ENCODE results near the gene ZMYND8.
A peak's percentile ranks its signal among the peaks of the same experiment; 100 is the strongest.
"Not testable (repeated sequence)": the region's sequence is repeated elsewhere in the genome, so short reads cannot be mapped to it uniquely, and the experiment has no call there.

ZMYND8 gene

GRCh38 chr20:47220161-47220582 is 136.3 kb downstream of the ZMYND8 start:
- DNase-seq, result peak; percentile 24

DNA sequence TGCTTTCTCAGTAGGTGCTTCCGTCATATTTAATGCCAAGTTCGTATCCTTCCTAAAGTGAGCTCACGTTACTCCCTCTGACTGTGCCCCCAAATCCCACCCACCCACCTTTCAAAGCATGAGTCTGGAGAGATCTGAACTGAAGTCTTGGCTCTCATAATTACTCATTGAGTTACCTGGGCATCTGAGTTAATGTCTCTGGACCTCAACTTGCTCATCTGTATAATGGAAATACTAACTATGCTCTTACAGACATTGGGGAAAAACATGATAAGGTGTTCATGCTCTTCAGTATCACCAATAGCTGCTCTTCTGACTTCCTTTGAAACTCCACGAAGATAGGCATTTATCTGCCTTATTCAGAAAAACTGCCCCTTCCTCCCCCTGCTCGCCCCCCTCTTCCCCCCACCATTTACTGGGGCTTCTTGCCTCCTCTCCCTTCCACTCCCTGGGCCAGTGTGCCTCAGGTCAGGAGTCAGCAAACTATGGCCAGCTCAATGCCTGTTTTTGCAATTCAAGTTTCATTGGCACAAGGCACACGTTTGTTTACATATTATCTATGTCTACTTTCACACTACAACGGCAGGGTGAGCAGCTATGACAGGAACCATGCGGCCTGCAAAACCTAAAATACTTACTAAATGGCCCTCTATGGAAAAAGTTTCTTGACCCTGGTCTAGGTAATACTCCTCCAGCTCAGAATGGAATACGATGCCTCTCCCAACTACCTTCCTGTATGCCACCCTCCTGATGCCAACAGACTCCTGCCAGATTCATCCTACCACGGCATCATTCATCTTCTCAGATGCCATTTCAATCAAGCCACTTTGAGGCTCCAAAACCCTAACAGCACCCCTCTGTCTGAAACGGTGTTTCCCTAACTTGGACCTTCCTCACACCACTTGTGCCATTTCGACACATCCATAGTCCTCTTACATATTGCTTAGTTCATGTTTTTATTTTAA is 138.7 kb downstream of the ZMYND8 start:
- no peak for DNase-seq

DNA sequence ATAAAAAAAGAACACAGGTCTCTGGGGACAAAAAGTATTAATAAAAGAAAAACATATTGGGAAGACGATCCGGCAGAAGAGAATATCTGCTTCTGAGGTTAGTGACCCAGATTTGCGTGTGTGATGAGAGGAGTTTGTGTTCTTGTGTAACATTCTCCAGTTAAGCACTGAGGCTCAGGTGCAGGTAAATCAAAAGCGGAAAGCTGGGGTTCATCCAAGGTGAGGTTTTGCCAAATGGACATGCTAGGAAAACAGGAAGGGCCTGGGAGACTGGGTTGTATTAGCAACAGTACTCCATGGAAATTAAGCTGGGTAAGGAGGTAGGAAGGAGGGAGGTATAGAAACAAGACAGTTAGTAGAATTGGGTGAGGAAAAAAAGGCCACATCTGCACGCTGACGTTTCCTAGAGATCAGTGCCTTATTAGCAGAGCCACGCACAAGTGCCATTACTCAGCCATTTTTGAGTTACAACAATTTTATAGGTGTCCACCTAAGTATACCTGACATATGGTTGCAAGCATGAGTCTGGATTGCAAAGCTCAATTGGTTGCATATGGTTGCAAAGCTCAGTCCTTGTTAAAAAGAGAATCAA is 139.6 kb downstream of the ZMYND8 start:
- no peak for DNase-seq

GRCh38 chr20:47215653-47216397 is 140.7 kb downstream of the ZMYND8 start:
- no peak for DNase-seq

- DNase-seq, result no peak
These were observed 142.5 kb downstream of the ZMYND8 start for GRCh38 chr20:47213966-47214365.

DNA sequence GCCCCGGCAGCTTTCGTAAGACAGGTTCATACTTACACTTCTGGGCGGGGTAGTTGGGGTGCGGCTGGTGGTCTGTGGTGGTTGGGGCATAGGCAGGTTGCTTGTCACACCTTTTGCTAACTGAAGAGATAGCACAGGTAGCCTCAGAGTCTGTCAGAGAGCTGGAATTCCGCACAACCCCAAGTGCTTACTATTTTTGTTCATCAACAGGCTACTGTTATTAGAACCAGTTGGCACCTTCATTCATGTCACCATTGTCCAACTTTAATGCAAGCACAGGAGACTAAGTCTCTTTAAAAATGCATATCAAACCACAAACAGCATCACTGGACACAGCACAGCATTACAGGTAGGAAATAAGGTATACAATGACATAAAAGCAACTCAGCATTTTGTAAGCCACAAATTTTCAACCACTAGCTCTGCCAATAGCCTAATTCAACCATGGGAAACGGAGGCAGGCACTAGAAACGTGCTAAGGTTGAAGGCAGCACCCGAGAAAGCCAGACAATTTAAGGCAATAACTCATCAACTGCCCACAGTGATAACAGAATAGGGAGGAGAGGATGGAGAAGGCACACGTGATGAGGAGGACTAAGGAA is 143.8 kb downstream of the ZMYND8 start:
- no peak for DNase-seq

- no peak for DNase-seq
These were observed 145.5 kb downstream of the ZMYND8 start for GRCh38 chr20:47211036-47211435.

- no peak for DNase-seq
These were observed 146.0 kb downstream of the ZMYND8 start for GRCh38 chr20:47210470-47210869.

DNA sequence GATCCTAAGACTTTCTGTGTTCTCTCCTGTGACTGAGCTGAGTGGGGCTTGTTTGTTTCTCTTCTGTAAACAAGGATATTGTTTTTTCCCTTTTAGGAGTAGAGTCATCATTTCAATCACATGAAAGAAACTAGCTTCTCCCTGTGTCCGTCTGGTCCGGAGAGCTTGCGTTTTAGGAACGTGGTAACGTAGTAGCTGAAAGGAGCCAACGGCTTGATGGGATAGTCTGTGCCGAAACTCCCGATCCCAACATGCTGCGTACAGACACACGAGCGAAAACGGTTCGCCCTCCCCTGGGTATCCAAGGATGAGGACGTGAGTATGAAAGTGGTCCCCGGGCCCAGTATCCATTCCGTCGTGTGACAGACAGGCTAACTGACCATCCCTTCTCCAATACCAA is 146.5 kb downstream of the ZMYND8 start:
- DNase-seq, result no peak

- no peak for DNase-seq
These were observed 147.8 kb downstream of the ZMYND8 start for GRCh38 chr20:47208534-47209174.

GRCh38 chr20:47206962-47207641 is 149.4 kb downstream of the ZMYND8 start:
- DNase-seq, result no peak

DNA sequence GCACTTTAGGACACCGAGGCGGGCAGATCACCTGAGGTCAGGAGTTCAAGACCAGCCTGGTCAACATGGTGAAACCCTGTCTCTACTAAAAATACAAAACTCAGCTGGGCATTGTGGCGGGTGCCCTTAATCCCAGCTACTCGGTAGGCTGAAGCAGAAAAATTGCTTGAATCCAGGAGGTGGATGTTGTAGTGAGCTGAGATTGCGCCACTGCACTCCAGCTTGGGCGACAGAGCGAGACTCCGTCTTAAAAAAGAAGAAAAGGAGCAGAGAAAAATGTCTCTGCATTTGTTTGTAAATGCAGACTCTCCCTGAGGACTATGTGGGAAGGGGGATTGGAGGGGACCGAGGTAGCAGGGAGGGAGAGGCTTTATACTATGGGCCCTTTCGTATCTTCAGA is 149.9 kb downstream of the ZMYND8 start:
- DNase-seq, result not testable (repeated sequence)

- peak; percentile 90 for DNase-seq
These were observed 150.8 kb downstream of the ZMYND8 start for GRCh38 chr20:47205577-47206123.

DNA sequence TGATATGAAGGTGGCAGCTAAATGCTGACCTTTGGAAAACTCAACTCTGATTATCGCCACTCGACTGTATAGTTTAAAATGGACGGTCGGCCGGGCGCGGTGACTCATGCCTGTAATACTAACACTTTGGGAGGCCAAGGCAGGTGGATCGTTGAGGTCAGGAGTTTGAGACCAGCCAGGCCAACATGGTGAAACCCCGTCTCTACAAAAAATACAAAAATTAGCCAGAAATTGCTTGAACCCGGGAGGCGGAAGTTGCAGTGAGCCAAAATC is 151.7 kb downstream of the ZMYND8 start:
- DNase-seq, result not testable (repeated sequence)

DNA sequence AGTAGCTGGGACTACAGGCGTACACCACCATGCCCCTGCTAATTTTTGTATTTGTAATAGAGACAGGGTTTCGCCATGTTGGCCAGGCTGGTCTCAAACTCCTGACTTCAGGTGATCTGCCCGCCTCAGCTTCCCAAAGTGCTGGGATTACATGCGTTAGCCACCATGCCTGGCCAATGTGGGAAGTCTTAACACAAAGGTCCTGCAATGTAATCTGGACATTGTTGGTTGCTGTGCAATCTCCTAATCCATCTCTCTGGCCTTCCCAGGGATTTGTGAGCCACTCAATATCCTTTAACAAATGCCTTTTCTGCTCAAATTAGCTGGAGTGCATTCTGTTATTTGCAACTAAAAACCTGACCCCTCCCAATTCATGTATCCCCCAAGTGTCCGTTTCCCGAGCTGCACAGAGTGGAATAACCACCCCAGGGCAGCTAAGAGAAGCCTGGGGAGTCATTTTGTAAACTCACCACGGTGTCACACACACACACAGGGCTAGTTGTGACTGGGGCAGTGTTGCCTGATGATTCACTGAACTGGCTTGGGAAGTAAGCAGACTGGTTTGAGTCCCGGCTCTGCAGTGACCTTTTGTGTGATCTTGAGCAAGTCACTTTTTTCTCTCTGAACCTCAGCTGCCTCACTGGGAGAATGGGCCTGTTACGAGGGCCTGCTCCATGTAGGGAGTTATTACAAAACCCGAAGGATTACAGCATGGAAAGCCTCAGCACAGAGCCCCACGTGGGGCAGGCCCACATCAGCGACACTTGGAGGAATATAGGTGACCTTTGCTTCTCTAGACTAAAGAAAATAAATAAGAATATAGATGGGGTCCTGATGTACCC is 152.3 kb downstream of the ZMYND8 start:
- DNase-seq, result no peak

DNA sequence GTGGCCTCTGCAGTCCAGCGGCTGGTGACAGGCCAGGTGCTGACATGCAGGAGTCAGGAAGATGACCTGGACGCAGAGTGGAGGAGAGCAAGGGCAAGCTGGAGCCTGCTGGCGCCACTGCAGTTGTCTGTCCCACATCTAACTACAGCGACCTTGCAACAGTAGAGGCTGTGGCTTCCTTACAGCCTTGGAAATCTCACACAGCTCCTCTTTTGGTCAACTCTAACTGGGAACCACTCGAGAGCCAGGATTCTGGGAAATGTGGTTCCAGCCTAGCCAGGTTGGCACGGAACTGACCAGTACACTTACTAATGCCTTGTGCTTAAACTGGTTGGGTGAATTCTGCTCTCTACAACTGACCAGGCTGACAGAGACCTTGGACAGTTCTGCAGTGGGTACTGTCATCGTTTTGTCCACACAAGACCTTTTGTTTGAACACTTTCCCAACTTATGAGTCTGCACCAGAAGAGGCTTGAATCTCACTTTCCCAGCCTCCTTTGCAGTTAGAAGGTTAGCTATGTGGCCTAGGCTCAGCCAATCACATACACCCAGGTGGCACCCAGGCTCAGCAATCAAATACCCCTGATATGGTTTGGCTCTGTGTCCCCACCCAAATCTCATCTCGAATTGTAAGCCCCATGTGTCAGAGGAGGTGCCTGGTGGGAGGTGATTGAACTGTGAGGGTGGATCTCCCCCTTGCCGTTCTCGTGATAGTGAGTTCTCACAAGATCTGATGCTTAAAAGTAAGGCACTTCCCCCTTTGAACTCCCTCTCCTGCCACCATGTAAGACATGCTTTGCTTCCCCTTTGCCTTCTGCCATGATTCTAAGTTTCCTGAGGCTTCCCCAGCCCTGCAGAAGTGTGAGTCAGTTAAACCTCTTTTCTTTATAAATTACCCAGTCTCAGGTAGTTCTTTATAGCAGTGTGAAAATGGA is 153.5 kb downstream of the ZMYND8 start:
- no peak for DNase-seq

DNA sequence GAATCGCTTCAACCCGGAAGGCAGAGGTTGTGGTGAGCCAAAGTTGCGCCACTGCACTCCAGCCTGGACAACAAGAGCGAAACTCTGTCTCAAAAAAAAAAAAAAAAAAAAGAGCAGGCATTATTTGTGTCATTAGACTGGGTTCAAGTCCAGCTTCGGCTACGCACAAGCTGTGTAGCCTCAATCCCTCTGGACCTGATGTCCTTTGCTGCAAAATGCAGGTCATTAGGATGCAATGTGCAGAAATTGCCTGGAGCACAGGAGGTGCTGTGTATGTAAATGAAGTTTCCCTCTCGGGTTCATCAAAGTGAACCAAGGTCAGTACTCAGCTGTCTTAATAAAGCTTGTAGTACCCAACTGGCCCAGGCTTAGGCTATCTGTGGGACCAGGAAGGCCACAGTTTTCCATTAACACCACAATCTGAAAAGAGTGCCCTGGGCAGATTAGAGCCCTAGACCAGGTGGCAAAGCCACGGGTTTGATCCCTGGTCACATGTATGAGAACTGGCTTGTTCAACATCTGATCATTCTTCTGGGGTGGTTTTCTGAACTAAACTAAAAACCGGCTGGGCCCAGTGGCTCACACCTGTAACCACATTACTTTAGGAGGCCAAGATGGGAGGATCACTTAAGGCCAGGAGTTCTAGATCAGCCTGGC is 155.3 kb downstream of the ZMYND8 start:
- no peak for DNase-seq

DNA sequence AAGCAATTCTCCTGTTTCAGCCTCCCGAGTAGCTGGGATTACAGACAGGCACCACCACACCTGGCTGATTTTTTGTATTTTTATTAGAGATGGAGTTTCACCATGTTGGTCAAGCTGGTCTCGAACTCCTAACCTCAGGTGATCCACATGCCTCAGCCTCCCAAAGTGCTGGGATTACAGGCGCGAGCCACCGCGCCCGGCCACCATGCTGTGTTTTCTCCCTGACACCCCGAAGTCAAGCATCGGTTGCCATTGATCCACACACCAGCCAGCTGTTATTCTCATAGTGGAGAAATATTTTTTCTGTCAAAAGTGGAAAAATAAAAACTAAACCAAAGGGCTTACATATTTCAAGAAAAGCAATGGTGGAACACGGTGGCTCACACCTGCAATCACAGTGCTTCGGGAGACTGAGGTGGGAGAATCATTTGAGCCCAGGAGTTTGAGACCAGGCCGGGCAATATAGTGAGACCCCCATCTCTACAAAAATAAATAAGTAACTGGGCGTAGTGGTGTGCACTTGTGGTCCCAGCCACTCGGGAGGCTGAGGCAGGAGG is 157.4 kb downstream of the ZMYND8 start:
- no peak for DNase-seq

GRCh38 chr20:47198254-47198671 is 158.2 kb downstream of the ZMYND8 start:
- no peak for DNase-seq

Measured in NCI-H510A treated with DMSO at 0.1 percent for 48 hours (cell line).